Pancreas (tissue), 10 donors: ENCODE measurements around the gene MPHOSPH8. TPM values are rescaled to one million over a fixed set of nuclear protein-coding genes. Genes with fewer than 3 reads are reported as not detected.

Experiments used
- ATAC-seq, 4 donors: fragments of 200-7000 bp; cut with Tn5 transposase; one replicate each; pipeline versions ENCODE4 v1.8.0 to v1.9.1; 2020; ENCODE audit warnings: mild to moderate bottlenecking in 4 of 4, moderate library complexity in 4 of 4
- DNase-seq, 6 donors: peaks; one replicate each; pipeline ENCODE4 v3.0.0-alpha.2; 2020
- FAIRE-seq: peaks from 2 replicates; lab custom pipeline; 2012; peaks lifted over from hg19 to GRCh38; lab: Jason Lieb, UNC
- H3K27ac ChIP-seq, 4 donors: fragments of 200-600 bp; sonication (generic); 1 replicate in 3 of 4; 2 replicates in 1 of 4; pipeline versions ENCODE4 v1.5.0 to v1.8.0; 2020
- H3K27me3 ChIP-seq, 4 donors: fragments of 200-600 bp; one replicate each; pipeline ENCODE4 v1.8.0; 2021
- H3K36me3 ChIP-seq, 3 donors: fragments of 200-600 bp; sonication (generic) in 1 of 3; one replicate each; pipeline versions ENCODE4 v1.5.0 to v1.8.0; 2020 to 2021
- H3K4me1 ChIP-seq, 3 donors: fragments of 200-600 bp; one replicate each; pipeline ENCODE4 v1.8.0; 2021
- H3K4me3 ChIP-seq, 4 donors: fragments of 200-600 bp; sonication (generic) in 2 of 4; one replicate each; pipeline versions ENCODE4 v1.5.0 to v1.8.0; 2020 to 2021
- H3K9me3 ChIP-seq, 4 donors: fragments of 200-600 bp; one replicate each; pipeline ENCODE4 v1.8.0; 2021
- CTCF ChIP-seq, 4 donors: fragments of 200-600 bp; sonication (generic) in 3 of 4; IDR thresholded peaks; one replicate each; pipeline versions ENCODE4 v1.5.0 to v1.8.0; 2021; ENCODE audit warnings: antibody characterized with exemption in 4 of 4
- WGBS, 2 donors: extraction: QIAGEN DNeasy Blood & Tissue Kit; methylation state at CpG; one replicate each; pipeline ENCODE4 v1.1.7; 2013; 5-methylcytosine and 5-hydroxymethylcytosine counted together
- intact Hi-C, 3 donors: fragments of 100-400 bp; cut with DNase I; formaldehyde crosslinking; loops; one replicate each; pipeline versions ENCODE4 v1.11.1 to v1.14.2; 2022
- polyA plus RNA-seq, 2 donors: library from polyadenylated mRNA; stranded (reverse); fragments of 200-250 nt; gene quantifications; one replicate each; pipeline ENCODE4 v1.2.3, GENCODE V29; 2013
- total RNA-seq, 6 donors: library from RNA; stranded (reverse); fragmentation: NEBNext Ultra II Directional in 4 of 6; extraction: Animal tissue kit (Norgen Biotek cat#: 25700) in 4 of 6; gene quantifications; one replicate each; pipeline versions ENCODE4 v1.2.1 to v1.2.4, GENCODE V29; 2021 to 2023
- donor health status: healthy with polysubstance abuse.
- donor health status: DM: no; HTN: no; CAD: no; lungs with moderate emphysema.
- donor health status: DM: no; HTN: no; CAD: no.
- donor health status: control.
- donor health status: control.
- donor health status: Bipolar disorder and iron deficiency.
- donor health status: DM: yes; HTN: yes; CAD: no.
- donor health status: DM: no; HTN: no; CAD: no.
- donor health status: DM: no; HTN: no; CAD: no.
- donor health status: DM: yes; HTN: yes; CAD: no.

The MPHOSPH8 gene
- total and polyA plus RNA-seq, 8 donors, result 12.4 to 26.3 (median 15.7) TPM

- ATAC-seq (peak in 2 of 4 donors; percentile 17 to 27), DNase-seq (no peak), FAIRE-seq (no peak)
- Histone ChIP-seq H3K9me3 (no peaks in the 10 kb centered on the region), H3K4me3 (no peak overlapping the region), H3K27ac (no peak overlapping the region), H3K36me3 (peaks cover 0 to 96% (median 29%) of the 10 kb centered on the region in 3 donors), H3K27me3 (no peaks in the 10 kb centered on the region), H3K4me1 (no peaks in the 10 kb centered on the region)
- 84 to 85% methylated on average over 14 of the region's 14 CpGs for WGBS, 2 donors
- no peak for TF ChIP-seq CTCF (IDR thresholded peaks at IDR 0.05)
- intact Hi-C loops, result loop anchor here in 1 of 3 donors (10.0 kb wide), 1 partner anchor 59 kb away; no protein-coding TSS in a partner anchor
These were observed 32.0 kb downstream of the MPHOSPH8 start for GRCh38 chr13:19665427-19665859.

- no peaks in the 10 kb centered on the region for H3K27me3 ChIP-seq
- no peak for FAIRE-seq
- H3K36me3 ChIP-seq, result peaks cover 0 to 86% (median 24%) of the 10 kb centered on the region in 3 donors
- ATAC-seq, result no peak
- no peak overlapping the region for H3K4me3 ChIP-seq
- no peaks in the 10 kb centered on the region for H3K9me3 ChIP-seq
- no peak for DNase-seq
- 87 to 93% methylated on average over 9 of the region's 9 CpGs for WGBS, 2 donors
- intact Hi-C loops, result loop anchor here in 1 of 3 donors (10.0 kb wide), 1 partner anchor 56 kb away; no protein-coding TSS in a partner anchor
- H3K4me1 ChIP-seq, result peaks cover 0 to 6% (median 3%) of the 10 kb centered on the region in 3 donors
- no peak overlapping the region for H3K27ac ChIP-seq
- TF ChIP-seq CTCF (IDR thresholded peaks at IDR 0.05), result no peak
These were observed 35.3 kb downstream of the MPHOSPH8 start for GRCh38 chr13:19668778-19669177.

GRCh38 chr13:19670147-19670546 lies 36.7 kb downstream of the MPHOSPH8 start:
- no peaks in the 10 kb centered on the region for H3K9me3 ChIP-seq
- H3K36me3 ChIP-seq, result peaks cover 0 to 72% (median 24%) of the 10 kb centered on the region in 3 donors
- peaks cover 0 to 13% (median 10%) of the 10 kb centered on the region in 3 donors for H3K4me1 ChIP-seq
- no peaks in the 10 kb centered on the region for H3K27me3 ChIP-seq
- no peak overlapping the region for H3K27ac ChIP-seq
- 56 to 69% methylated on average over 3 of the region's 3 CpGs for WGBS, 2 donors
- intact Hi-C loops, result no loop called here
- no peak for TF ChIP-seq CTCF (IDR thresholded peaks at IDR 0.05)
- no peak for ATAC-seq
- FAIRE-seq, result no peak
- no peak overlapping the region for H3K4me3 ChIP-seq
- no peak for DNase-seq

- FAIRE-seq (no peak), DNase-seq (no peak), ATAC-seq (no peak)
- WGBS, 2 donors, result 58 to 61% methylated on average over 5 of the region's 5 CpGs
- intact Hi-C loops, result no loop called here
- no peak for TF ChIP-seq CTCF (IDR thresholded peaks at IDR 0.05)
- H3K36me3 ChIP-seq, result peaks cover 0 to 47% (median 24%) of the 10 kb centered on the region in 3 donors
- H3K27me3 ChIP-seq, result no peaks in the 10 kb centered on the region
- no peak overlapping the region for H3K4me3 ChIP-seq
- peaks cover 0 to 13% (median 10%) of the 10 kb centered on the region in 3 donors for H3K4me1 ChIP-seq
- H3K9me3 ChIP-seq, result no peaks in the 10 kb centered on the region
- H3K27ac ChIP-seq, result no peak overlapping the region
These were observed 39.5 kb downstream of the MPHOSPH8 start for GRCh38 chr13:19672990-19673389.
